RWPE2 (cell line): ENCODE data around the gene ALPI.
A peak's percentile ranks its signal among the peaks of the same experiment; 100 is the strongest.

Experiments used
- ATAC-seq: fragments of 200-7000 bp; cut with Tn5 transposase; 3 replicates; pipeline ENCODE4 v1.9.1; 2021; ENCODE audit warnings: low read depth
- DNase-seq: peaks from one replicate; pipeline ENCODE4 v3.0.0-alpha.2; 2020; ENCODE audit warnings: low spot score
- H3K27ac ChIP-seq: fragments of 450-650 bp; 2 replicates; pipeline ENCODE4 v1.5.1; 2017; ENCODE audit warnings: mild to moderate bottlenecking; ENCODE audit not compliant: poor library complexity, severe bottlenecking
- H3K27me3 ChIP-seq: fragments of 250-450 bp; sonication (Bioruptor Pico); 2 replicates; pipeline ENCODE4 v1.5.1; 2021; ENCODE audit warnings: mild to moderate bottlenecking, moderate library complexity; ENCODE audit not compliant: insufficient read depth, poor library complexity, severe bottlenecking
- H3K36me3 ChIP-seq: fragments of 250-450 bp; sonication (Bioruptor Pico); 2 replicates; pipeline ENCODE4 v1.5.1; 2020; ENCODE audit warnings: low read depth, mild to moderate bottlenecking, moderate library complexity
- H3K4me1 ChIP-seq: fragments of 250-450 bp; sonication (Bioruptor Pico); 2 replicates; pipeline ENCODE4 v1.5.1; 2021; ENCODE audit warnings: mild to moderate bottlenecking, moderate library complexity; ENCODE audit not compliant: insufficient read depth, poor library complexity, severe bottlenecking
- H3K4me3 ChIP-seq: fragments of 250-450 bp; sonication (Bioruptor Pico); 2 replicates; pipeline ENCODE4 v1.5.1; 2021; ENCODE audit warnings: mild to moderate bottlenecking, moderate library complexity; ENCODE audit not compliant: severe bottlenecking
- H3K9me3 ChIP-seq: fragments of 250-450 bp; sonication (Bioruptor Pico); 2 replicates; pipeline ENCODE4 v1.5.1; 2021; ENCODE audit warnings: mild to moderate bottlenecking, moderate library complexity; ENCODE audit not compliant: severe bottlenecking
- TF ChIP-seq, protein P1 (sequence below): fragments of 450-650 bp; IDR thresholded peaks from one replicate; pipeline ENCODE4 v1.5.1; 2017; ENCODE audit warnings: mild to moderate bottlenecking, moderate library complexity; ENCODE audit not compliant: poor library complexity, severe bottlenecking

The ALPI gene

DNA sequence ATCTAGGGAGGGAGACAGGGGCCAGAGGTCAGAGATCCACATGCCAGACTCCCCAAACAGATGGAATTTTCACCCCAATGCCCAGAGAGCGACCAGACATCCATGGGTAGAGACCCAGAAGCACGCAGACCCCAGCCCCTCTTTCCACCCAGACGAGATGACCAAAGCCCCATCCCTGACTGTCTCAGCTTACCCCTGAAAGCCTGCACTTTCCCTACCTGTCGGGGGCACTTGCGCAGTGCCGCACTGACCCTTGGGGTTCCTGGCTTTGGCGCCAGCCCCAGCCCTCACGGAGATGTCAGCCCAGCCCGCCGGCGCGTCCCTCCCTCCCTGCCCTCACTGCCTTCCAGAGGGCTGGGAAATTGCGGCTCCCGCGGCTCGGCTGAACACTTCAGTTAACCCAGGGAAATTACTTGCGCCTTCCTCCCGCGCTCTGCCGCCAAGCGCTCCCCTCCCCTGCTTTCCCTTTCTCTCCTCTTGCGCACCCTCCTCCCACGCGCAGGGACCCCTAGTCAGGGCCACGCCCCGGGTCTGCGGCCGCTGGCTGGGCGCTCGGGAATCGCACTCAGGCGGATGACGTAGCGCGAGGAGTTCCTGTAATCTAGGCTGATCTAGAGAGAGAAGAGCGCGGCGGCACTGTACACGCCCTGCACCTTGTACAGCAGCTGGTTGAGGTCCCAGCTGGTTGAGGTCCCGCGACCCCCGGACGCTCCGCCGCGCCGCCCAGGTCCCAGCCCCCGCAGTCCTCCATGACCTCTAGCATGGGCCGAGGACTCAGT lies 37.3 kb upstream of the ALPI start:
- Histone ChIP-seq H3K36me3 (no peaks in the 10 kb centered on the region), H3K27ac (no peak overlapping the region), H3K4me3 (no peak overlapping the region), H3K27me3 (peaks cover 44% of the 10 kb centered on the region), H3K4me1 (no peaks in the 10 kb centered on the region), H3K9me3 (no peaks in the 10 kb centered on the region)
- ATAC-seq (peak; percentile 49), DNase-seq (no peak)
- TF ChIP-seq, protein P1, sequence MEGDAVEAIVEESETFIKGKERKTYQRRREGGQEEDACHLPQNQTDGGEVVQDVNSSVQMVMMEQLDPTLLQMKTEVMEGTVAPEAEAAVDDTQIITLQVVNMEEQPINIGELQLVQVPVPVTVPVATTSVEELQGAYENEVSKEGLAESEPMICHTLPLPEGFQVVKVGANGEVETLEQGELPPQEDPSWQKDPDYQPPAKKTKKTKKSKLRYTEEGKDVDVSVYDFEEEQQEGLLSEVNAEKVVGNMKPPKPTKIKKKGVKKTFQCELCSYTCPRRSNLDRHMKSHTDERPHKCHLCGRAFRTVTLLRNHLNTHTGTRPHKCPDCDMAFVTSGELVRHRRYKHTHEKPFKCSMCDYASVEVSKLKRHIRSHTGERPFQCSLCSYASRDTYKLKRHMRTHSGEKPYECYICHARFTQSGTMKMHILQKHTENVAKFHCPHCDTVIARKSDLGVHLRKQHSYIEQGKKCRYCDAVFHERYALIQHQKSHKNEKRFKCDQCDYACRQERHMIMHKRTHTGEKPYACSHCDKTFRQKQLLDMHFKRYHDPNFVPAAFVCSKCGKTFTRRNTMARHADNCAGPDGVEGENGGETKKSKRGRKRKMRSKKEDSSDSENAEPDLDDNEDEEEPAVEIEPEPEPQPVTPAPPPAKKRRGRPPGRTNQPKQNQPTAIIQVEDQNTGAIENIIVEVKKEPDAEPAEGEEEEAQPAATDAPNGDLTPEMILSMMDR = no peak

DNA sequence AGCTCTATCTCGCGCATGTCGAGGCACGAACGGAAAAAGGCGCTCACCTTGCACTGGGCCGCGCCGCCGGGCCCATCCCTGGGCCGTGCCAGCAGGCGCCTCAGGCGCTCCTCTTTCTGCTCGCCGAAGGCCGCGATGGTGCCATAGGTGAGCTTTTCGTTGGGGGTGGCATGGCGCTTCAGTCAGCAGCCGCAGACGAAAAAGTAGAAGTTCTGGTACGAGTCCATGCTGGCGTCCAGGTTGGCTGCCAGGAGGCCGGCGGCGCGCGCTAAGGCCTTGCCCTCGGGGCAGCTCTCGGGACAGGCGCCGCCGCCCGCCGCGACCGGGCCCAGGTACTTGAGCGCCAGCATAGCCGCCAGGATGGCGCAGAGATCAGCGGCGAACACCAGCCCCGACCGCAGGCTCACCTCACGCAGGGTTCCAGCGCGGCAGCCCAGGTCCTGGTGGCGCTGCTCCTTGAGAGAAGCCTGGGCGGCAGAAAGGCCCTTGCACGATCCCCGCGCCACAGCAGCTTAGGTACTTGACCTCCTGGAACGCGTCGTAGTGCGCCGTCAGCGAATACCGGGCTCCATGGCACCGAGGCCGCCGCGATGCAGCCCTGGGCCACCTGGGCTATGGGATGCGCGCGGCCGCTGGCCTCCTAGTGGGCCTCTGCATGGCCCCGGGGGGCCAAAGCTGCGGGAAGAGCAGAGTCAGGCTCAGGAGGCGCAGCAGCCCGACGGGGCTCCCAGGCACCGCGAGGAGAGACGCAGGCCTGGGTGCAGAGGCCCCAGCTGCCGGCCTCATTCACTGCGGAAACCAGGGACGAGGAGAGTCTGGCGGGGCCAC lies 36.5 kb upstream of the ALPI start:
- no peak overlapping the region for H3K4me3 ChIP-seq

GRCh38 chr2:232420073-232420454 lies 35.9 kb upstream of the ALPI start:
- no peaks in the 10 kb centered on the region for H3K9me3 ChIP-seq
- TF ChIP-seq, protein P1 = no peak
- H3K4me1 ChIP-seq = no peaks in the 10 kb centered on the region
- peaks cover 42% of the 10 kb centered on the region for H3K27me3 ChIP-seq
- no peak overlapping the region for H3K27ac ChIP-seq
- DNase-seq (no peak), ATAC-seq (no peak)
- no peaks in the 10 kb centered on the region for H3K36me3 ChIP-seq
- H3K4me3 ChIP-seq = no peak overlapping the region

More for the DNA sequence above, 36.5 kb upstream of the ALPI start:
- Histone ChIP-seq H3K27me3 (peaks cover 42% of the 10 kb centered on the region), H3K36me3 (no peaks in the 10 kb centered on the region), H3K27ac (no peak overlapping the region), H3K9me3 (no peaks in the 10 kb centered on the region), H3K4me1 (no peaks in the 10 kb centered on the region)
- TF ChIP-seq, protein P1 = no peak
- ATAC-seq (peak; percentile 26), DNase-seq (no peak)

DNA sequence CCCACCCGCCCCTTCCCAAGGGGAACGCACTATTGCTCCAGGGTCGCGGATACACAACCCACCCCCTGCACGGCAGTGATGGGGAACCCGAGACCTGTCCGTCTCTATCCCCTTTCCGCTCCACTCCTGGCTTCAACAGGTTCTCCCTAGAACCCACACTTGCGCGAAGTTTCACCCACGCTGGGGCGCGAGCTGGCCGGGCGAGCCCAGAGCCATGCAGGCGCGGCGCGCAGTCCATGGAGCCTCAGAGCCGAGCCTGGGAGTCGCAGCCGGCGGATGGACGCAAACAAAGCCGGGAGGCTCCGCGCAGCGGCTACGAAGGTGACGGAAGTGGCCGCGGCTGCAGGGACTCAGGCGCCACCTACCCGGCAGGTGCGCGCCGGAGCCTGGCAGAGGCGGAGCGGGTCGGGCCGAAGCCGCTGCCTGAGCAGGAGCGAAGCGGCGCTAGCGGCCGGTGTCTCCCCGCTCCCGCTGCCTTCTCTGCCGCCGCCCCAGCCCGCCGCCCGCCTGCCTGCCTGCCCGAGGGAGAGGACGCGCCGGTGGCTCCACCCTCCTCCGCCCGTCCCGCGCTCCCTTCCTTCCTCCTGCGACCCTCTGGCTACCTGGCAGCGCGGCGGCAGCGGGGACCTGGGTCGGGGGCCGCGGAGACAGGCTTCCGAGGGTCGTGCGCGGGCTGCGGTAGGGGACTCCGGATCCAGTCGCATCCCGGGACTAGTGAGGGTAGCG lies 35.3 kb upstream of the ALPI start:
- TF ChIP-seq, protein P1 = no peak
- Histone ChIP-seq H3K27me3 (peaks cover 42% of the 10 kb centered on the region), H3K36me3 (no peaks in the 10 kb centered on the region), H3K9me3 (no peaks in the 10 kb centered on the region), H3K4me3 (peak overlapping the region; percentile 18), H3K27ac (no peak overlapping the region), H3K4me1 (no peaks in the 10 kb centered on the region)
- no peak for DNase-seq
- ATAC-seq = peak; percentile 54
